ENCODE results near the gene PIK3R1. TPM values are rescaled to one million over a fixed set of nuclear protein-coding genes. Genes with fewer than 3 reads are reported as not detected.

Gene PIK3R1
- total RNA-seq, 1 donor from 2014 or later: 24.2 TPM

DNA sequence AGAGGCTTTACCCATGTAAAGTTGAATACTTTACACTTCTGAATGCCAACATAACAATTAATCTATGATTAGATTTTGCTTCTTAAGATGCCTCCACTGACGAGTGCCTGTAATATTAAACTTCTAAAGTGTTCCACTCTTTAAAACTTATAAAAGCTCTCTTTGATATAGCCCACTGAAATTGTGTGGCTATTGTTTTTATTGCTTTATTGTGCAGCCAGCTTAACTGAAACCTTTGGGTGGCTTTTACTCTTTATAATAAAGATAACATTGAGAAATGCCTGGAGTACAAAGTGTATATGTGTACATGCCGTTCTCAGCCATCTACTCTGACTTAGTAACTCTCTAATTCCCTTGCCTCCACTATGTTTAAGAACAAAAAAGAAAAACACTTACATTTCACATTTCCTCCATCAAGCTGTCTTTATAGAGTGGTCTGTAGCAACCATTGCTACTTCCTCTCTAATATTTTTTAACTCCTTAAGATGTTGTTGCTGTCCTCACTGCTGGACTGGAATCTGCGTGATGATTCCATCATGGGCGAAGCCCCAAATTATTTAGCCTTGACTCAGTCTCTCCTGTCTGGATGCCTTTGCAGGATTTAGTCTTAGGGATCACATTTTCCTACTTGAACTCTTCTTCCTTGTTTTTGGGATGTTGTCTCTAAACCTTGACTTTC, 9.1 kb downstream of the PIK3R1 start:
- H3K4me1 Mint-ChIP-seq: peaks cover 25% of the 10 kb centered on the region
- H3K36me3 Mint-ChIP-seq: peaks cover 48% of the 10 kb centered on the region

DNA sequence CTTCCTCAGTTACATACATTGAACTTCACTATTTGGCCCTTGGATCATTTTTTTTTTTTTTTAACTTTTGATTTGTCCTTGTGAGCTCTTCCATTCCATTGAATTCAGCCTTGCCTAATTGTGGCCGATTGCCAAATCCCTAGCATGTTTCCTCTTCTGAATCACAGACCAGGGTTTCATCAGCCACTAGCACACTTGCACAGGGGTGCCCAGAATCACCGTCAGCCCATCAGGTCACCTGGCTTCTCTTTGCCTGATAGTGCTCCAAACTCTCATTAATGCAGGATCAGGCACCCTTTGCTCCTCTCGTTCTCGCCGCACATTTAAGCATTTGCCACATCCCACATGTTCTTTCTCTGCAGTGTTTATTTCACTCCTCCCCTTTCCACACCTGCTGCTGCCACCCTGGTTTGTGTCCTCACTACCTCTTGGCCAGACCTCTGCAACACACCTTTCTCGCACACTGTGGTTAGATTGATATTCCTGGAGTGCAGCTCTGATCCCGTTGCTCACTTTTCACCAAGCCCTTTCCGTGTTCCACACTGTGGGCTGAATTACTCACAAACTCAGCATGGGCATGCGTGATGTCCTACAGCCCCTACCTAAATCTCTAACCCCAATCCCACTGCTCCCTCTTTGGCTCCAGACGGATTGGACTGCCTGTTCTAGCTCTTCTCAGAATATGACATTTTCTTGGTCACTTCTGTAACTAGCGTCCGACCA, 9.8 kb downstream of the PIK3R1 start:
- Histone ChIP-seq H3F3A (ENCODE audit: low read depth) (no peaks in the 10 kb centered on the region), H4K20me1 (ENCODE audit: low read depth) (peaks cover 51% of the 10 kb centered on the region), H3K9me3 (ENCODE audit: low read depth) (no peaks in the 10 kb centered on the region), H3K4me1 (no peaks in the 10 kb centered on the region), H2AFZ (replicated peaks) (no peak overlapping the region), H3K36me3 (no peaks in the 10 kb centered on the region), H3K79me2 (ENCODE audit: low read depth) (peaks cover 34% of the 10 kb centered on the region), H3K4me2 (no peak overlapping the region), H3K27ac (no peak overlapping the region), H3K4me3 (no peak overlapping the region), H3K9ac (no peak overlapping the region), H3K27me3 (no peaks in the 10 kb centered on the region)
- TF ChIP-seq EZH2phosphoT487 (IDR thresholded peaks at IDR 0.05) (no peak), EZH2 (IDR thresholded peaks at IDR 0.05) (no peak)
- TF ChIP-seq, protein P1, sequence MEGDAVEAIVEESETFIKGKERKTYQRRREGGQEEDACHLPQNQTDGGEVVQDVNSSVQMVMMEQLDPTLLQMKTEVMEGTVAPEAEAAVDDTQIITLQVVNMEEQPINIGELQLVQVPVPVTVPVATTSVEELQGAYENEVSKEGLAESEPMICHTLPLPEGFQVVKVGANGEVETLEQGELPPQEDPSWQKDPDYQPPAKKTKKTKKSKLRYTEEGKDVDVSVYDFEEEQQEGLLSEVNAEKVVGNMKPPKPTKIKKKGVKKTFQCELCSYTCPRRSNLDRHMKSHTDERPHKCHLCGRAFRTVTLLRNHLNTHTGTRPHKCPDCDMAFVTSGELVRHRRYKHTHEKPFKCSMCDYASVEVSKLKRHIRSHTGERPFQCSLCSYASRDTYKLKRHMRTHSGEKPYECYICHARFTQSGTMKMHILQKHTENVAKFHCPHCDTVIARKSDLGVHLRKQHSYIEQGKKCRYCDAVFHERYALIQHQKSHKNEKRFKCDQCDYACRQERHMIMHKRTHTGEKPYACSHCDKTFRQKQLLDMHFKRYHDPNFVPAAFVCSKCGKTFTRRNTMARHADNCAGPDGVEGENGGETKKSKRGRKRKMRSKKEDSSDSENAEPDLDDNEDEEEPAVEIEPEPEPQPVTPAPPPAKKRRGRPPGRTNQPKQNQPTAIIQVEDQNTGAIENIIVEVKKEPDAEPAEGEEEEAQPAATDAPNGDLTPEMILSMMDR (IDR thresholded peaks at IDR 0.05): no peak
- peaks cover 25% of the 10 kb centered on the region for H3K4me1 Mint-ChIP-seq
- no peak overlapping the region for H3K27ac Mint-ChIP-seq
- DNase-seq (ENCODE audit: low spot score): no peak
- peaks cover 4% of the 10 kb centered on the region for H3K9me3 Mint-ChIP-seq
- H3K27me3 Mint-ChIP-seq (ENCODE audit: insufficient read depth, low read depth): no peaks in the 10 kb centered on the region
- peaks cover 51% of the 10 kb centered on the region for H3K36me3 Mint-ChIP-seq
- no peak overlapping the region for H3K4me3 Mint-ChIP-seq

More for the DNA sequence above, 9.1 kb downstream of the PIK3R1 start:
- H3K27ac ChIP-seq: no peak overlapping the region
- TF ChIP-seq EZH2phosphoT487 (IDR thresholded peaks at IDR 0.05) (no peak), EZH2 (IDR thresholded peaks at IDR 0.05) (no peak)
- no peaks in the 10 kb centered on the region for H3K27me3 ChIP-seq
- peaks cover 39% of the 10 kb centered on the region for H3K79me2 ChIP-seq (ENCODE audit: low read depth)
- H3K36me3 ChIP-seq: no peaks in the 10 kb centered on the region
- no peaks in the 10 kb centered on the region for H3K27me3 Mint-ChIP-seq (ENCODE audit: insufficient read depth, low read depth)
- H3K9ac ChIP-seq: no peak overlapping the region
- H3F3A ChIP-seq (ENCODE audit: low read depth): no peaks in the 10 kb centered on the region
- no peak overlapping the region for H3K4me2 ChIP-seq
- H4K20me1 ChIP-seq (ENCODE audit: low read depth): peaks cover 49% of the 10 kb centered on the region
- DNase-seq (ENCODE audit: low spot score): no peak
- no peak overlapping the region for H3K27ac Mint-ChIP-seq
- H3K4me3 ChIP-seq: no peak overlapping the region
- no peaks in the 10 kb centered on the region for H3K4me1 ChIP-seq
- H3K9me3 Mint-ChIP-seq: peaks cover 4% of the 10 kb centered on the region
- no peak overlapping the region for H3K4me3 Mint-ChIP-seq
- H2AFZ ChIP-seq (replicated peaks): no peak overlapping the region
- H3K9me3 ChIP-seq (ENCODE audit: low read depth): no peaks in the 10 kb centered on the region

DNA sequence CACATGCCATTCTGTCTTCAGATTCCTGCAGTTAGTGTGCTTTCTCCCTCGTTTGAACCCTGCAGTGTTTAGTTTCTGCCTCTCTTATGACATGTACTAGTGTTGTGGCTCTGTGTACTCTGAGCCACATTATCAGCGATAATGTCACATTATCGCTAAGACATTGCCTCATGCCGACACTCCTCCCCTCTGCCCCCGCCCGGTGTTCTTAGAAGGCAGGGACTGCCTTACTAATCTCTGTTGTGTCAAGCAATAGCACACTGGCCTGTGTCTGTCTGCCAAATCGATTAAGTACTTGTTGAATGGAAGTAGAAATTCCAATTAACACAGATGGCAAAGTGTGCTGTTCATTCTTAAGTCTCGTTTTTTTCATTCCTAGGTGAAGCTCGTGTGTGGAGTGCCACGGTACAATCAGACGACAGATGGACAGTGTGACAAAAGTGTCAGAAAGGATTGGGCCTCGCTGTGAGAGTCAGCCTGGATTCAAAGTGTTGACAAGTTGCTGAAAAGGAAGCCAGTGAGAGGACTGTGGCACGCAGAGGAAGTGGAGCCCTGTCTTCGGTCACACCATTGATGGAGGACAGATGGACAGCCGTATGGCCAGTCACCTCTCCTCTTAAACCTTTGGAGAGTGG, 10.5 kb downstream of the PIK3R1 start:
- H3K4me1 Mint-ChIP-seq: peaks cover 26% of the 10 kb centered on the region
- H3K27ac ChIP-seq: no peak overlapping the region
- H3K4me3 Mint-ChIP-seq: no peak overlapping the region
- no peaks in the 10 kb centered on the region for H3F3A ChIP-seq (ENCODE audit: low read depth)
- no peak overlapping the region for H3K27ac Mint-ChIP-seq
- H3K4me3 ChIP-seq: no peak overlapping the region
- H3K9me3 ChIP-seq (ENCODE audit: low read depth): no peaks in the 10 kb centered on the region
- no peaks in the 10 kb centered on the region for H3K36me3 ChIP-seq
- no peaks in the 10 kb centered on the region for H3K4me1 ChIP-seq
- DNase-seq (ENCODE audit: low spot score): no peak
- peaks cover 27% of the 10 kb centered on the region for H3K79me2 ChIP-seq (ENCODE audit: low read depth)
- H3K27me3 Mint-ChIP-seq (ENCODE audit: insufficient read depth, low read depth): no peaks in the 10 kb centered on the region
- H3K27me3 ChIP-seq: no peaks in the 10 kb centered on the region
- TF ChIP-seq EZH2 (IDR thresholded peaks at IDR 0.05) (no peak), EZH2phosphoT487 (IDR thresholded peaks at IDR 0.05) (no peak)
- TF ChIP-seq, protein P1 (IDR thresholded peaks at IDR 0.05): no peak
- H3K4me2 ChIP-seq: no peak overlapping the region
- H4K20me1 ChIP-seq (ENCODE audit: low read depth): peaks cover 55% of the 10 kb centered on the region
- H2AFZ ChIP-seq (replicated peaks): no peak overlapping the region
- H3K9me3 Mint-ChIP-seq: peaks cover 2% of the 10 kb centered on the region
- no peak overlapping the region for H3K9ac ChIP-seq
- H3K36me3 Mint-ChIP-seq: peaks cover 52% of the 10 kb centered on the region

All from neural progenitor cell (in vitro differentiated cells).